ENCODE measurements around the gene CAMK1D. TPM values are rescaled to one million over a fixed set of nuclear protein-coding genes. Genes with fewer than 3 reads are reported as not detected.

CAMK1D gene
- total RNA-seq, 1 donor from 2014 or later: 1.8 TPM

GRCh38 chr10:12877150-12877549, 527.8 kb downstream of the CAMK1D start:
- DNase-seq (ENCODE audit: low read depth) (no peak), FAIRE-seq (no peak)
- TF ChIP-seq, protein P1, sequence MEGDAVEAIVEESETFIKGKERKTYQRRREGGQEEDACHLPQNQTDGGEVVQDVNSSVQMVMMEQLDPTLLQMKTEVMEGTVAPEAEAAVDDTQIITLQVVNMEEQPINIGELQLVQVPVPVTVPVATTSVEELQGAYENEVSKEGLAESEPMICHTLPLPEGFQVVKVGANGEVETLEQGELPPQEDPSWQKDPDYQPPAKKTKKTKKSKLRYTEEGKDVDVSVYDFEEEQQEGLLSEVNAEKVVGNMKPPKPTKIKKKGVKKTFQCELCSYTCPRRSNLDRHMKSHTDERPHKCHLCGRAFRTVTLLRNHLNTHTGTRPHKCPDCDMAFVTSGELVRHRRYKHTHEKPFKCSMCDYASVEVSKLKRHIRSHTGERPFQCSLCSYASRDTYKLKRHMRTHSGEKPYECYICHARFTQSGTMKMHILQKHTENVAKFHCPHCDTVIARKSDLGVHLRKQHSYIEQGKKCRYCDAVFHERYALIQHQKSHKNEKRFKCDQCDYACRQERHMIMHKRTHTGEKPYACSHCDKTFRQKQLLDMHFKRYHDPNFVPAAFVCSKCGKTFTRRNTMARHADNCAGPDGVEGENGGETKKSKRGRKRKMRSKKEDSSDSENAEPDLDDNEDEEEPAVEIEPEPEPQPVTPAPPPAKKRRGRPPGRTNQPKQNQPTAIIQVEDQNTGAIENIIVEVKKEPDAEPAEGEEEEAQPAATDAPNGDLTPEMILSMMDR (IDR thresholded peaks at IDR 0.05; ENCODE audit: insufficient read depth, low read length, severe bottlenecking): no peak
- Histone ChIP-seq H3K27me3 (ENCODE audit: control insufficient read depth, insufficient read depth, low read length) (no peaks in the 10 kb centered on the region), H3K36me3 (ENCODE audit: control insufficient read depth, insufficient read depth, low read length) (no peaks in the 10 kb centered on the region), H3K4me3 (ENCODE audit: low read depth, low read length) (no peak overlapping the region)

GRCh38 chr10:12880423-12880822, 531.1 kb downstream of the CAMK1D start:
- TF ChIP-seq, protein P1 (IDR thresholded peaks at IDR 0.05; ENCODE audit: insufficient read depth, low read length, severe bottlenecking): no peak
- H3K4me3 ChIP-seq (ENCODE audit: low read depth, low read length): no peak overlapping the region
- FAIRE-seq: no peak
- DNase-seq (ENCODE audit: low read depth): no peak
- no peaks in the 10 kb centered on the region for H3K36me3 ChIP-seq (ENCODE audit: control insufficient read depth, insufficient read depth, low read length)
- H3K27me3 ChIP-seq (ENCODE audit: control insufficient read depth, insufficient read depth, low read length): no peaks in the 10 kb centered on the region

GRCh38 chr10:12884851-12885250, 535.5 kb downstream of the CAMK1D start:
- Histone ChIP-seq H3K27me3 (ENCODE audit: control insufficient read depth, insufficient read depth, low read length) (no peaks in the 10 kb centered on the region), H3K4me3 (ENCODE audit: low read depth, low read length) (no peak overlapping the region), H3K36me3 (ENCODE audit: control insufficient read depth, insufficient read depth, low read length) (no peaks in the 10 kb centered on the region)
- DNase-seq (ENCODE audit: low read depth): no peak
- FAIRE-seq: no peak
- TF ChIP-seq, protein P1 (IDR thresholded peaks at IDR 0.05; ENCODE audit: insufficient read depth, low read length, severe bottlenecking): no peak

Other genes with a start within 250 kb of the CAMK1D start
- gene SEC61A2, start 219.9 kb upstream of the CAMK1D start, total RNA-seq: 7.4 and 9.5 TPM in 2 replicates
- gene NUDT5, start 153.7 kb upstream of the CAMK1D start, total RNA-seq: 51.2 and 68.4 TPM in 2 replicates
- 88.5 and 106 TPM in 2 replicates for gene CDC123, start 153.4 kb upstream of the CAMK1D start, total RNA-seq

Measured in bronchial epithelial cell (primary cell).